ENCODE data around the gene SCAPER.
"Not testable (repeated sequence)": the region's sequence is repeated elsewhere in the genome, so short reads cannot be mapped to it uniquely, and the experiment has no call there.

Gene SCAPER

GRCh38 chr15:76440441-76440840 is 464.7 kb downstream of the SCAPER start:
- H3K4me3 ChIP-seq (replicated peaks; ENCODE audit: insufficient read depth, low read length) = no peak overlapping the region
- no peak for DNase-seq (ENCODE audit: low read depth in 1 of 2, low spot score in 1 of 2)
- H3K27ac ChIP-seq (replicated peaks) = no peak overlapping the region
- no peaks in the 10 kb centered on the region for H3K27me3 ChIP-seq (ENCODE audit: insufficient read depth, poor library complexity, severe bottlenecking)
- TF ChIP-seq POLR2AphosphoS5 (IDR thresholded peaks at IDR 0.05; ENCODE audit: low read depth) (no peak), SPI1 (IDR thresholded peaks at IDR 0.05; ENCODE audit: borderline replicate concordance, low read depth) (no peak), GABPA (IDR thresholded peaks at IDR 0.05; ENCODE audit: low read depth) (no peak)
- TF ChIP-seq, protein P1, sequence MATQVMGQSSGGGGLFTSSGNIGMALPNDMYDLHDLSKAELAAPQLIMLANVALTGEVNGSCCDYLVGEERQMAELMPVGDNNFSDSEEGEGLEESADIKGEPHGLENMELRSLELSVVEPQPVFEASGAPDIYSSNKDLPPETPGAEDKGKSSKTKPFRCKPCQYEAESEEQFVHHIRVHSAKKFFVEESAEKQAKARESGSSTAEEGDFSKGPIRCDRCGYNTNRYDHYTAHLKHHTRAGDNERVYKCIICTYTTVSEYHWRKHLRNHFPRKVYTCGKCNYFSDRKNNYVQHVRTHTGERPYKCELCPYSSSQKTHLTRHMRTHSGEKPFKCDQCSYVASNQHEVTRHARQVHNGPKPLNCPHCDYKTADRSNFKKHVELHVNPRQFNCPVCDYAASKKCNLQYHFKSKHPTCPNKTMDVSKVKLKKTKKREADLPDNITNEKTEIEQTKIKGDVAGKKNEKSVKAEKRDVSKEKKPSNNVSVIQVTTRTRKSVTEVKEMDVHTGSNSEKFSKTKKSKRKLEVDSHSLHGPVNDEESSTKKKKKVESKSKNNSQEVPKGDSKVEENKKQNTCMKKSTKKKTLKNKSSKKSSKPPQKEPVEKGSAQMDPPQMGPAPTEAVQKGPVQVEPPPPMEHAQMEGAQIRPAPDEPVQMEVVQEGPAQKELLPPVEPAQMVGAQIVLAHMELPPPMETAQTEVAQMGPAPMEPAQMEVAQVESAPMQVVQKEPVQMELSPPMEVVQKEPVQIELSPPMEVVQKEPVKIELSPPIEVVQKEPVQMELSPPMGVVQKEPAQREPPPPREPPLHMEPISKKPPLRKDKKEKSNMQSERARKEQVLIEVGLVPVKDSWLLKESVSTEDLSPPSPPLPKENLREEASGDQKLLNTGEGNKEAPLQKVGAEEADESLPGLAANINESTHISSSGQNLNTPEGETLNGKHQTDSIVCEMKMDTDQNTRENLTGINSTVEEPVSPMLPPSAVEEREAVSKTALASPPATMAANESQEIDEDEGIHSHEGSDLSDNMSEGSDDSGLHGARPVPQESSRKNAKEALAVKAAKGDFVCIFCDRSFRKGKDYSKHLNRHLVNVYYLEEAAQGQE (IDR thresholded peaks at IDR 0.05; ENCODE audit: insufficient replicate concordance, low read depth) = no peak
- TF ChIP-seq, protein P2, sequence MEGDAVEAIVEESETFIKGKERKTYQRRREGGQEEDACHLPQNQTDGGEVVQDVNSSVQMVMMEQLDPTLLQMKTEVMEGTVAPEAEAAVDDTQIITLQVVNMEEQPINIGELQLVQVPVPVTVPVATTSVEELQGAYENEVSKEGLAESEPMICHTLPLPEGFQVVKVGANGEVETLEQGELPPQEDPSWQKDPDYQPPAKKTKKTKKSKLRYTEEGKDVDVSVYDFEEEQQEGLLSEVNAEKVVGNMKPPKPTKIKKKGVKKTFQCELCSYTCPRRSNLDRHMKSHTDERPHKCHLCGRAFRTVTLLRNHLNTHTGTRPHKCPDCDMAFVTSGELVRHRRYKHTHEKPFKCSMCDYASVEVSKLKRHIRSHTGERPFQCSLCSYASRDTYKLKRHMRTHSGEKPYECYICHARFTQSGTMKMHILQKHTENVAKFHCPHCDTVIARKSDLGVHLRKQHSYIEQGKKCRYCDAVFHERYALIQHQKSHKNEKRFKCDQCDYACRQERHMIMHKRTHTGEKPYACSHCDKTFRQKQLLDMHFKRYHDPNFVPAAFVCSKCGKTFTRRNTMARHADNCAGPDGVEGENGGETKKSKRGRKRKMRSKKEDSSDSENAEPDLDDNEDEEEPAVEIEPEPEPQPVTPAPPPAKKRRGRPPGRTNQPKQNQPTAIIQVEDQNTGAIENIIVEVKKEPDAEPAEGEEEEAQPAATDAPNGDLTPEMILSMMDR (IDR thresholded peaks at IDR 0.05; ENCODE audit: insufficient read depth, low read length) = no peak

- Histone ChIP-seq H3K4me3 (replicated peaks; ENCODE audit: insufficient read depth, low read length) (no peak overlapping the region), H3K27me3 (ENCODE audit: insufficient read depth, poor library complexity, severe bottlenecking) (no peaks in the 10 kb centered on the region), H3K27ac (replicated peaks) (no peak overlapping the region)
- TF ChIP-seq, protein P2 (IDR thresholded peaks at IDR 0.05; ENCODE audit: insufficient read depth, low read length) = no peak
- TF ChIP-seq SPI1 (IDR thresholded peaks at IDR 0.05; ENCODE audit: borderline replicate concordance, low read depth) (no peak), POLR2AphosphoS5 (IDR thresholded peaks at IDR 0.05; ENCODE audit: low read depth) (no peak), GABPA (IDR thresholded peaks at IDR 0.05; ENCODE audit: low read depth) (no peak)
- TF ChIP-seq, protein P1 (IDR thresholded peaks at IDR 0.05; ENCODE audit: insufficient replicate concordance, low read depth) = no peak
- no peak for DNase-seq (ENCODE audit: low read depth in 1 of 2, low spot score in 1 of 2)
Measured at GRCh38 chr15:76439542-76439941, 465.6 kb downstream of the SCAPER start.

GRCh38 chr15:76433798-76434400 is 471.2 kb downstream of the SCAPER start:
- Histone ChIP-seq H3K27me3 (ENCODE audit: insufficient read depth, poor library complexity, severe bottlenecking) (no peaks in the 10 kb centered on the region), H3K4me3 (replicated peaks; ENCODE audit: insufficient read depth, low read length) (no peak overlapping the region), H3K27ac (replicated peaks) (no peak overlapping the region)
- no peak for DNase-seq (ENCODE audit: low read depth in 1 of 2, low spot score in 1 of 2)
- TF ChIP-seq POLR2AphosphoS5 (IDR thresholded peaks at IDR 0.05; ENCODE audit: low read depth) (no peak), GABPA (IDR thresholded peaks at IDR 0.05; ENCODE audit: low read depth) (no peak), SPI1 (IDR thresholded peaks at IDR 0.05; ENCODE audit: borderline replicate concordance, low read depth) (no peak)
- TF ChIP-seq, protein P1 (IDR thresholded peaks at IDR 0.05; ENCODE audit: insufficient replicate concordance, low read depth) = no peak
- TF ChIP-seq, protein P2 (IDR thresholded peaks at IDR 0.05; ENCODE audit: insufficient read depth, low read length) = no peak

DNA sequence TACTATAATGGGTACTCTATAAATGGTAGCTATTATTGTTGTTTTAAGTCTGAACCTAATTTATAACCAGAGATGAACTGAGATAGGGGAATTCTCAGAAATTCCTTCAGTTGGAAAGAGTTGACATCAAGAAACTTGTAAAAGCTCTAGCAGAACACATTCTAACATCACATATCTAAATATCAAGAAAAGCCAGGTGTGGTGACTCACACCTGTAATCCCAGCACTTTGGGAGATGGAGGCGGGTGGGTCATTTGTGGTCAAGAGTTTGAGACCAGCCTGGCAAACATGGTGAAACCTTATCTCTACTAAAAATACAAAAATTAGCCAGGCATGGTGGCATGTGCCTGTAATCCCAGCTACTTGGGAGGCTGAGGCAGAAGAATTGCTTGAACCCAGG is 472.1 kb downstream of the SCAPER start:
- not testable (repeated sequence) for DNase-seq (ENCODE audit: low read depth in 1 of 2, low spot score in 1 of 2); H3K27me3 ChIP-seq (ENCODE audit: insufficient read depth, poor library complexity, severe bottlenecking); H3K4me3 ChIP-seq (replicated peaks; ENCODE audit: insufficient read depth, low read length); H3K27ac ChIP-seq (replicated peaks)

Measured in HL-60 (cell line).